DND-41 (cell line): Measurements from ENCODE around the gene SHISA6.

ENCODE experiments used
- ATAC-seq: fragments of 200-7000 bp; cut with Tn5 transposase; 3 replicates; pipeline ENCODE4 v1.9.1; 2021; ENCODE audit warnings: low read depth; ENCODE audit not compliant: insufficient read depth
- DNase-seq: peaks from one replicate; pipeline ENCODE4 v3.0.0-alpha.2; 2020
- H2AFZ ChIP-seq: 2 replicates; pipeline ENCODE4 v1.6.0; 2012; ENCODE audit warnings: low read depth, low read length
- H3K27ac ChIP-seq: 2 replicates; pipeline ENCODE4 v1.5.1; 2012; ENCODE audit warnings: low read length, inconsistent platforms
- H3K27me3 ChIP-seq: fragments of 200-600 bp; sonication (generic); 2 replicates; pipeline ENCODE4 v1.6.0; 2012; ENCODE audit warnings: low read length, mild to moderate bottlenecking, inconsistent platforms; ENCODE audit not compliant: insufficient read depth, poor library complexity
- H3K36me3 ChIP-seq: 2 replicates; pipeline ENCODE4 v1.5.1; 2012; ENCODE audit warnings: low read length, inconsistent platforms; ENCODE audit not compliant: insufficient read depth
- H3K4me1 ChIP-seq: 2 replicates; pipeline ENCODE4 v1.5.1; 2012; ENCODE audit warnings: mild to moderate bottlenecking, low read length; ENCODE audit not compliant: insufficient read depth
- H3K4me2 ChIP-seq: 2 replicates; pipeline ENCODE4 v1.6.0; 2012; ENCODE audit warnings: mild to moderate bottlenecking, moderate library complexity, low read length, inconsistent platforms; ENCODE audit not compliant: insufficient read depth
- H3K4me3 ChIP-seq, 2 experiments: fragments of 200-600 bp in 1 of 2; shearing (Covaris generic) in 1 of 2; 2 replicates each; pipeline ENCODE4 v1.5.1; 2012 to 2016; ENCODE audit warnings: inconsistent platforms in 2 of 2, low read length in 2 of 2, mild to moderate bottlenecking in 2 of 2, low read depth in 1 of 2, moderate library complexity in 1 of 2
- H3K79me2 ChIP-seq: 2 replicates; pipeline ENCODE4 v1.6.0; 2012; ENCODE audit warnings: low read length, inconsistent platforms; ENCODE audit not compliant: insufficient read depth
- H3K9ac ChIP-seq: 2 replicates; pipeline ENCODE4 v1.6.0; 2012; ENCODE audit warnings: low read depth, mild to moderate bottlenecking, inconsistent platforms, low read length, moderate library complexity
- H3K9me3 ChIP-seq: 2 replicates; pipeline ENCODE4 v1.5.1; 2012; ENCODE audit warnings: low read length, moderate library complexity, mild to moderate bottlenecking, inconsistent platforms; ENCODE audit not compliant: insufficient read depth, severe bottlenecking
- H4K20me1 ChIP-seq: 2 replicates; pipeline ENCODE4 v1.6.0; 2012; ENCODE audit warnings: low read length; ENCODE audit not compliant: insufficient read depth
- EZH2 ChIP-seq: IDR thresholded peaks from 3 replicates; pipeline ENCODE4 v1.6.1; 2012; ENCODE audit warnings: borderline replicate concordance, low read depth, mild to moderate bottlenecking, moderate library complexity, low read length, inconsistent platforms; ENCODE audit not compliant: severe bottlenecking
- TF ChIP-seq, protein P1 (sequence below): IDR thresholded peaks from 2 replicates; pipeline ENCODE4 v1.5.1; 2012; ENCODE audit warnings: borderline replicate concordance, low read length, moderate library complexity, mild to moderate bottlenecking; ENCODE audit not compliant: poor library complexity, severe bottlenecking; ENCODE audit errors: extremely low read depth

Gene SHISA6

DNA sequence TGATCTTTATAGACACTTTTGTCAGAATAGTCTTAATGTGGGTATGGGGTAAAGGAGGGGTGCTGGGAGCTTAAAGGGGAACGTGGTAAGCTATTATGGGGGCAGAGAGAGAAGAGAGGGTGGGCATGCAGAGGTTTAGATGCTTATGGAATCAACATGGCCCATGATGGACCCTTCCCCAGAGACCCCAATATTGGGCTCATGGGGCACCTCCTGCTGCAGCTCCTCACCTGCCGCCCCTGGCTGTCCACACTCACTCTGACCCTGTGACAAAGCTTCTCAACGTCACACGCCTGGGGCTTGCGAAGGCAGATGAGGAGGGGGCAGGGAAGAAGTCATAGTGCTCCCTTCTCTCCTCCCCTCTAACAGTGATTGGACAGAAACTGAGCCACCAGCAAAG is 95.3 kb downstream of the SHISA6 start:
- H3K27me3 ChIP-seq = peaks cover 3% of the 10 kb centered on the region
- H3K27ac ChIP-seq = no peak overlapping the region
- no peaks in the 10 kb centered on the region for H3K4me1 ChIP-seq
- TF ChIP-seq EZH2 = no peak
- TF ChIP-seq, protein P1, sequence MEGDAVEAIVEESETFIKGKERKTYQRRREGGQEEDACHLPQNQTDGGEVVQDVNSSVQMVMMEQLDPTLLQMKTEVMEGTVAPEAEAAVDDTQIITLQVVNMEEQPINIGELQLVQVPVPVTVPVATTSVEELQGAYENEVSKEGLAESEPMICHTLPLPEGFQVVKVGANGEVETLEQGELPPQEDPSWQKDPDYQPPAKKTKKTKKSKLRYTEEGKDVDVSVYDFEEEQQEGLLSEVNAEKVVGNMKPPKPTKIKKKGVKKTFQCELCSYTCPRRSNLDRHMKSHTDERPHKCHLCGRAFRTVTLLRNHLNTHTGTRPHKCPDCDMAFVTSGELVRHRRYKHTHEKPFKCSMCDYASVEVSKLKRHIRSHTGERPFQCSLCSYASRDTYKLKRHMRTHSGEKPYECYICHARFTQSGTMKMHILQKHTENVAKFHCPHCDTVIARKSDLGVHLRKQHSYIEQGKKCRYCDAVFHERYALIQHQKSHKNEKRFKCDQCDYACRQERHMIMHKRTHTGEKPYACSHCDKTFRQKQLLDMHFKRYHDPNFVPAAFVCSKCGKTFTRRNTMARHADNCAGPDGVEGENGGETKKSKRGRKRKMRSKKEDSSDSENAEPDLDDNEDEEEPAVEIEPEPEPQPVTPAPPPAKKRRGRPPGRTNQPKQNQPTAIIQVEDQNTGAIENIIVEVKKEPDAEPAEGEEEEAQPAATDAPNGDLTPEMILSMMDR = no peak
- ATAC-seq (no peak), DNase-seq (no peak)
- H2AFZ ChIP-seq = no peak overlapping the region
- no peak overlapping the region for H3K9ac ChIP-seq
- no peaks in the 10 kb centered on the region for H3K36me3 ChIP-seq
- H4K20me1 ChIP-seq = no peaks in the 10 kb centered on the region
- H3K79me2 ChIP-seq = no peaks in the 10 kb centered on the region
- no peak overlapping the region for H3K4me2 ChIP-seq
- no peaks in the 10 kb centered on the region for H3K9me3 ChIP-seq
- H3K4me3 ChIP-seq = no peak overlapping the region

DNA sequence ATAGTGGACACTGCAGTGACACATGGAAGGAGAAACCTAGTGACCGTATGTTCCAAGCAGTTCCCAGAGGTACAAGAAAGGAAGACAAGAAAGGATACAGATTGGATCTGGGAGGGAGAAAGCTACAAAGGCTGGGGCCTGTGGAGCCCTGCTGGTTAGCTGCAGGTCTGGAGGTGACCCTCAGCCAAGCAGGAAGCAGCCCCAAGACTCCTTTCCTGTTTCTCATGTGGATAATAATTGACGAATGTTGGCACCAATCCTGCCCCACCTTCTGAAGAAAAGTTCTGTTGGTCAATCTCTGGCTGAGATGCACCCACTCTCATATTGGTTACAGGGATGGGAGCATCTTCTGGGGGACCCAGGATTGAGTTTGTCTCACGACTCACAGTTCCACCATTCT is 99.8 kb downstream of the SHISA6 start:
- Histone ChIP-seq H3K27ac (no peak overlapping the region), H3K4me1 (no peaks in the 10 kb centered on the region), H3K79me2 (no peaks in the 10 kb centered on the region), H3K36me3 (no peaks in the 10 kb centered on the region), H3K4me2 (no peak overlapping the region), H3K4me3 (no peak overlapping the region), H3K9me3 (no peaks in the 10 kb centered on the region), H3K9ac (no peak overlapping the region), H4K20me1 (no peaks in the 10 kb centered on the region), H2AFZ (no peak overlapping the region), H3K27me3 (peaks cover 3% of the 10 kb centered on the region)
- no peak for DNase-seq
- ATAC-seq = no peak
- TF ChIP-seq, protein P1 = no peak
- TF ChIP-seq EZH2 = no peak

DNA sequence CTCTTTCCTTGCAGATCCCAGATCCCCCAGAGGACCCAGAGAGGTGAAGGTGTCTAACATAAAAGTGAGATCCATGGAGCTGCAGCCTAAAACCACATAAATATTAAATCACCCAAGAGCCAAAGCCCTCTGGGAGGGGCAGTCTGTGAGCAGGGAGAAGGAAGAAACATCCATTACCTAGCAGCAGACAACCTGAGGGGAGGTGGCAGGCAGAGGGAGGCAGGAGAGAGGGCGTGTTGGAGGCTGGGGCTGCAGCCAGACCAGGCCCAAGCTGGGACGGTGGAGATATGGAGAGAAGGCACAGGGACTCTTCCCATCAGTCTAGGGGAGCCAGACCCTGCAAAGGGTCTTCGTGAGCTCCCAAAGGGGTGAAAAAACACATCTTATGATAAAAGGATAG is 101.1 kb downstream of the SHISA6 start:
- no peak overlapping the region for H3K9ac ChIP-seq
- no peaks in the 10 kb centered on the region for H3K9me3 ChIP-seq
- H3K79me2 ChIP-seq = no peaks in the 10 kb centered on the region
- H3K27me3 ChIP-seq = peaks cover 3% of the 10 kb centered on the region
- no peak overlapping the region for H3K27ac ChIP-seq
- H3K36me3 ChIP-seq = no peaks in the 10 kb centered on the region
- no peak for DNase-seq
- H2AFZ ChIP-seq = no peak overlapping the region
- H3K4me1 ChIP-seq = no peaks in the 10 kb centered on the region
- H4K20me1 ChIP-seq = no peaks in the 10 kb centered on the region
- ATAC-seq = no peak
- H3K4me2 ChIP-seq = no peak overlapping the region
- no peak overlapping the region for H3K4me3 ChIP-seq
- TF ChIP-seq, protein P1 = no peak
- TF ChIP-seq EZH2 = no peak

DNA sequence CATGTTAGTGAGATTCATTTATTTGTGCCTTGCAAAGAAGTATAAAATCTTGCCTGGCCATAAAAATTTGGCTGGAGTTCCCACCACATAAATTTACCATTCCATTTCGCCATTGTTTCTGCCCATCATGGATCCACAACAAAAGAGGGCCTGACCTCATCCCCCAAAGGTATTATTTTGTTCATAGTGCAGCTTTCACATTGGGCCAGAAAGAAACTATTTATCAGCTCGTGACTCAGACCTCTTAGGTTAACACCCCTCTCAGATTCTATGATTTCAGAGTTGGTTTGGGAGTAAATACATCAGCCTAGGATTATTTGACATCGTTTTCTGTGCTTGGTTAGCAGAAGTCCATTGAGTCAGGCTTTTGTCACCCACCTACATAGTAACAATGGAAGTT is 108.1 kb downstream of the SHISA6 start:
- no peaks in the 10 kb centered on the region for H3K9me3 ChIP-seq
- no peak for DNase-seq
- no peak overlapping the region for H3K9ac ChIP-seq

More for the DNA sequence above, 108.1 kb downstream of the SHISA6 start:
- no peak for ATAC-seq
- no peak for TF ChIP-seq EZH2
- TF ChIP-seq, protein P1 = no peak
- H3K4me3 ChIP-seq = no peak overlapping the region
- H3K27me3 ChIP-seq = no peaks in the 10 kb centered on the region
- no peak overlapping the region for H3K4me2 ChIP-seq
- H3K27ac ChIP-seq = no peak overlapping the region
- no peaks in the 10 kb centered on the region for H4K20me1 ChIP-seq
- no peaks in the 10 kb centered on the region for H3K79me2 ChIP-seq
- H2AFZ ChIP-seq = no peak overlapping the region
- no peaks in the 10 kb centered on the region for H3K4me1 ChIP-seq
- no peaks in the 10 kb centered on the region for H3K36me3 ChIP-seq
